Measurements from ENCODE around the gene GJA5. TPM values are rescaled to one million over a fixed set of nuclear protein-coding genes. Genes with fewer than 3 reads are reported as not detected.

Gene GJA5
- total and polyA plus RNA-seq, 9 donors = 1.4 to 27.5 (median 6.8) TPM

DNA sequence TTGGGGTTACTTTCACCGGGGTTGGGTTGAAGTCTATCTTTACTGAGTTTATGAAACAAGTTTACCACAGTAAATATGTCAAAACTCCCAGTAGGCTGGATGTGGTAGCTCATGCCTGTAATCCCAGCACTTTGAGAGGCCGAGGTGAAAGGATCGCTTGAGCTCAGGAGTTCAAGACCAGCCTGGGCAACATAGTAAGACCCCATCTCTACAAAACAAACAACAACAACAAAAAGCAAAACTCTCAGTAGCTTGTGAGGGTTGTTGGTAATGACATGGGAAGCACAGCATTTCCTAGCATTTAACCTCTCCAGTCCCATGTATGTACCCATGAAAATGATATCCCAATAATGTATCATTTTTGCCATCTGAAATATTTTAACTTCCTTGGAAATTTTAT, 34.7 kb downstream of the GJA5 start:
- Histone ChIP-seq H3K27me3 (no peaks in the 10 kb centered on the region), H3K36me3 (no peaks in the 10 kb centered on the region), H3K27ac (no peak overlapping the region), H3K9me3 (no peaks in the 10 kb centered on the region), H3K4me1 (ENCODE audit: insufficient read depth) (no peaks in the 10 kb centered on the region), H3K4me3 (no peak overlapping the region)
- TF ChIP-seq EP300 (IDR thresholded peaks at IDR 0.05) = no peak
- intact Hi-C loops (cut with DNase I) = no loop called here
- 79 to 91% (median 91%) methylated on average over 3 of the region's 3 CpGs for WGBS, 3 donors
- no peak for DNase-seq

DNA sequence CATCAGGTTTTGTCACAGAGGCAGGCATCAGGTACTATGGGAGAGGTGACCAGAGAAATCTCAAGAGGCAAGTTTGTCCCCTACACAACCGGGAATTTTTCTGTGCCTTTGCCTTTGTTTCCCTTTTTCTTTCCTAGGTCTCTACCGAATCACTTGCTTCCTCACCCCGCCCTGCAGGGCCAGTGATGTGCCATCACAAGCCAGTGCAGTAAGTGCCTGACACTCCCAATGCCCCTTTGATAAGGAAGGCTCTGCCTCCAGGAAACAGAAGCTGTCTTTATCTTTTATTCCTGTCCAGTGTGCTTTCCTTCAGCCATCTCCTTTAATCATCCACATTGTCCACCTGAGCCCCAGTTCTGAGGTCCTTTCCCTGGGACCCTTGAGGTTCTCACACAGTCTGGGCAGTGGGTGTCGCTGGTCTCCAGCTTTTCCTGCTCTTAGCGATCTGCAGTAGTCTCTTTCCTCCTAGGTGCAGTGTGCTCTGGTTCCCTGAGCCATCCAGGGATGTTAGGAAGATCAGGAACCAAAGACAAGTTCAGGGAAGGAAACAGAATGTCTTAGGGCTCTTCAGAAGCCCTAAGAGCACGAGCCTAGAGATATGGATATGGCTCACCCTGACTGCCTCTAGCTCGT, 36.6 kb downstream of the GJA5 start:
- intact Hi-C loops (cut with DNase I) = loop anchor here in 1 of 4 donors (5.0 kb wide), 1 partner anchor 168 kb away; no protein-coding TSS in a partner anchor

DNA sequence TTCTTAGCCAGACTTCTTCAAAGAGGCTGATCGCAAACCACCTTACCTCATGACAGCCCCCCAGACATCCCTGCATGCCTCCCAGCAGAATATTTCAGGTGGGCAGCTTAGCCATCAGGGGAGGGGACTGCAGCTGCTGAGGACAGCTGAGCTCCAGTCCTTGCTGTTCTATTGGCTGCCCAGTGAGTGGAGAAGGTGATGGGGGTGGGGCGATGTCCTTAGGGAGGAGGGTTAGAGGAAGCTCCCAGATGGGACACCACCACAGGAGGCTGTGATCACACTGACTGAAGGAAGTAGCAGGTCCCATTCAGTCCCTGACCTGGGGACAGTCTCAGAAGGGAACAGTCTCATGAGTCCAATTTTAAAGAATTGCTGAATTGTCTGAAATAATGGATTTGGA, 38.3 kb downstream of the GJA5 start:
- Histone ChIP-seq H3K9me3 (no peaks in the 10 kb centered on the region), H3K27ac (no peak overlapping the region), H3K36me3 (no peaks in the 10 kb centered on the region), H3K27me3 (no peaks in the 10 kb centered on the region), H3K4me3 (no peak overlapping the region), H3K4me1 (ENCODE audit: insufficient read depth) (no peaks in the 10 kb centered on the region)
- intact Hi-C loops (cut with DNase I) = loop anchor here in 1 of 4 donors (5.0 kb wide), 1 partner anchor 170 kb away; no protein-coding TSS in a partner anchor
- no peak for DNase-seq
- 77 to 89% (median 79%) methylated on average over 2 of the region's 2 CpGs for WGBS, 3 donors
- TF ChIP-seq, protein P1, sequence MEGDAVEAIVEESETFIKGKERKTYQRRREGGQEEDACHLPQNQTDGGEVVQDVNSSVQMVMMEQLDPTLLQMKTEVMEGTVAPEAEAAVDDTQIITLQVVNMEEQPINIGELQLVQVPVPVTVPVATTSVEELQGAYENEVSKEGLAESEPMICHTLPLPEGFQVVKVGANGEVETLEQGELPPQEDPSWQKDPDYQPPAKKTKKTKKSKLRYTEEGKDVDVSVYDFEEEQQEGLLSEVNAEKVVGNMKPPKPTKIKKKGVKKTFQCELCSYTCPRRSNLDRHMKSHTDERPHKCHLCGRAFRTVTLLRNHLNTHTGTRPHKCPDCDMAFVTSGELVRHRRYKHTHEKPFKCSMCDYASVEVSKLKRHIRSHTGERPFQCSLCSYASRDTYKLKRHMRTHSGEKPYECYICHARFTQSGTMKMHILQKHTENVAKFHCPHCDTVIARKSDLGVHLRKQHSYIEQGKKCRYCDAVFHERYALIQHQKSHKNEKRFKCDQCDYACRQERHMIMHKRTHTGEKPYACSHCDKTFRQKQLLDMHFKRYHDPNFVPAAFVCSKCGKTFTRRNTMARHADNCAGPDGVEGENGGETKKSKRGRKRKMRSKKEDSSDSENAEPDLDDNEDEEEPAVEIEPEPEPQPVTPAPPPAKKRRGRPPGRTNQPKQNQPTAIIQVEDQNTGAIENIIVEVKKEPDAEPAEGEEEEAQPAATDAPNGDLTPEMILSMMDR (IDR thresholded peaks at IDR 0.05) = no peak
- TF ChIP-seq POLR2A (IDR thresholded peaks at IDR 0.05) = no peak

More for the DNA sequence above, 36.6 kb downstream of the GJA5 start:
- Histone ChIP-seq H3K9me3 (no peaks in the 10 kb centered on the region), H3K4me3 (no peak overlapping the region), H3K27me3 (no peaks in the 10 kb centered on the region), H3K4me1 (ENCODE audit: insufficient read depth) (no peaks in the 10 kb centered on the region), H3K36me3 (no peaks in the 10 kb centered on the region), H3K27ac (no peak overlapping the region)
- WGBS, 3 donors = 37 to 43% (median 38%) methylated on average over 7 of the region's 7 CpGs
- no peak for DNase-seq
- no peak for TF ChIP-seq POLR2A (IDR thresholded peaks at IDR 0.05)
- TF ChIP-seq, protein P1 (IDR thresholded peaks at IDR 0.05) = no peak
- TF ChIP-seq EP300 (IDR thresholded peaks at IDR 0.05) = no peak

DNA sequence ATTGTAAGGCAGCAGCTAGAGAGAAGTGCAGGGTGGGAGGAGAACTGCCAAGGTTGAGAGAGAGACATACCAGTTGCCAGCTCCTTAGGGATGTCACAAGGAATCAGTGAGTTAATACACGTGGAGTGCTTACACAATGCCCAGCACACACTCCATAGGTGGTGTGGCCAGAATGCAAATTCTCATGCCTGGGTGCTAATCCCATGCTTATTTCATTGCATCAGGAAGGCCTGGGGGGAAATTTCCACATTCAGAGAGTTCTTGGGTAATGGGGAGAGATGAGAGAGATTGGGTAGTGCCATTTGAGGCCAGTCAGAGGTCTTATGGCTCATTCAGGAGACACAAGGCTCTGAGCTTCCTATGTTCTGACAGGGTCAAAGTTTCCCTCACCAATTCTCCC, 38.7 kb downstream of the GJA5 start:
- Histone ChIP-seq H3K4me1 (ENCODE audit: insufficient read depth) (no peaks in the 10 kb centered on the region), H3K9me3 (no peaks in the 10 kb centered on the region), H3K4me3 (no peak overlapping the region), H3K27ac (no peak overlapping the region), H3K27me3 (no peaks in the 10 kb centered on the region), H3K36me3 (no peaks in the 10 kb centered on the region)
- TF ChIP-seq EP300 (IDR thresholded peaks at IDR 0.05) = no peak
- no peak for TF ChIP-seq POLR2A (IDR thresholded peaks at IDR 0.05)
- TF ChIP-seq, protein P1 (IDR thresholded peaks at IDR 0.05) = no peak
- DNase-seq = no peak
- intact Hi-C loops (cut with DNase I) = loop anchor here in 1 of 4 donors (5.0 kb wide), 1 partner anchor 171 kb away; no protein-coding TSS in a partner anchor
- WGBS, 3 donors = 21 to 43% (median 36%) methylated on average over 1 of the region's 1 CpG

DNA sequence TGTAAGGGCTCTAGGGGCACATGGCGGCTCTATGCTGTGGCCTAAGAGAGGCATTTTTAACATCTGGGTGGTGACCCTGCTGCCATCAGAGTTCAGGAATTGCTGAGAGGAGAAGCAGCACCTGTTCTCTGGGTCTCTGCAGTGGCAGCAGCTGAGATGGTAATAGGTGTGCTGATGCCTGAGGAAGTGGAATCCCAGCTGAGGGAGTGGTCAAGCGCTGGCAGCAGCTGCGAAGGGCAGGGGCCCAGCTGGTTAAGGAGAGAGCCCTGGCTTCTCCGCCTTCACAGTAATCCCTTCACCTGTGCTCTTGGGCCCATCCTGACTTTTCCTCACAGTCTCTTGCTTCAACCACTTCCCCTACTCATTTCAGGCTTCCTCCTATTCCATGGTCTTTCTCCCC, 39.8 kb downstream of the GJA5 start:
- no peaks in the 10 kb centered on the region for H3K9me3 ChIP-seq
- H3K4me1 ChIP-seq (ENCODE audit: insufficient read depth) = no peaks in the 10 kb centered on the region
- no peaks in the 10 kb centered on the region for H3K36me3 ChIP-seq
- intact Hi-C loops (cut with DNase I) = loop anchor here in 1 of 4 donors (5.0 kb wide), 1 partner anchor 172 kb away; no protein-coding TSS in a partner anchor
- no peaks in the 10 kb centered on the region for H3K27me3 ChIP-seq
- H3K4me3 ChIP-seq = no peak overlapping the region
- 80 to 83% (median 81%) methylated on average over 4 of the region's 4 CpGs for WGBS, 3 donors
- H3K27ac ChIP-seq = no peak overlapping the region
- DNase-seq = no peak
- no peak for TF ChIP-seq POLR2A (IDR thresholded peaks at IDR 0.05)
- TF ChIP-seq EP300 (IDR thresholded peaks at IDR 0.05) = no peak
- TF ChIP-seq, protein P1 (IDR thresholded peaks at IDR 0.05) = no peak
